Superior temporal gyrus (tissue), 1 donor: ENCODE results near the gene FREY1.

Source experiments
- DNase-seq: peaks from one replicate; pipeline ENCODE4 v3.0.0-alpha.2; 2016; ENCODE audit errors: extremely low spot score

The FREY1 gene

DNA sequence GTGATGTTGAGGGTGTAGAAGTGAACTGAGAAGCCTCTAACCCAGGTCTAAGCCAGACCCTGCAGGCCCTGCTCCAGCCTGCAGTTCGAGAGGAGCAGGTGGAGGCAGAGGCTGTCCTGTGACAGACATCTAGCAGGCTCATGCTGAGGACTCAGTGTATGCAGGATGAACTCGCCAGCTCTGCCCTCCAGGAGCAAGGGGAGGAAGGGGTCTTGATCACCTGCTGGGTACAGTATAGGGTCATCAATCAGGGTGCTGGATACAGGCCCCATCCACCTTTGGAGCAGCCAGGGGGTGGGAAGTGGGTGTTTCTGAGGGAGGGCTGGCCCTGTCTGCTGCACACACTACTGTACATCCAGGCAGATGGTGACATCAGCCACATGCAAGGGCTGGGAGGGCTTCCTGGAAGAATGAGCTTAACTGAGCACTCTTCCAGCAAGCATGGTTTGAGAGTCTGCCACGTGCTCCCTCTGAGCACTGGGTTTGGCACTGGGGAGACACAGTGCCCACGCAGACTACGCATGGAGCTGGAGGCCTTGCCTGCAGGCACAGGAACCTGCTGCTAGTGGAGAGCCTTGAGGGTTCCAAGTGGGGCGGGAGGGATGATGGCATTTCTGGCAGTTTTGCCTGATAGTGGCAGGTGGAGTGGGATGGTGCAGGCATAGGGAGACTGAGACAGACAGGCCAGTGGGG lies 12.4 kb downstream of the FREY1 start:
- peak; percentile 31 for DNase-seq

DNA sequence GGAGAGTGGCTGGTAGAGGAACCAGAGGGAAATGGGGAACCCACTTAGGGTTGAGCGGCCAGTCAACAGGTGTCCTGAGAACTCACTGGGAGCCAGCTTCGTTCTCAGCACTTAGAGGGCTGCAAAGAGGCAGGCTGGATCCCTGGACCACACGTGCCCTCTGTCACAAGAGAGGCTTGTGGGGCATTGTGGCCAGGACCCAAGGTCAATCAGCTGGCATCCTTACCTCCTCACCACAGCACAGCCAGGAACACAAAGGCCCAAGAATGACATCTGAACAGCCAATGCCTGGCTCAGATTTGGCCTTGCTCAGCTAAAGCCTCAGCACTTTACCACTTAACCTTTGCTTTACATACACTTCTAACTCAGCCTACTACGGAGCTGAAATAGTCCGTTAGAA lies 14.2 kb downstream of the FREY1 start:
- DNase-seq, result no peak

DNA sequence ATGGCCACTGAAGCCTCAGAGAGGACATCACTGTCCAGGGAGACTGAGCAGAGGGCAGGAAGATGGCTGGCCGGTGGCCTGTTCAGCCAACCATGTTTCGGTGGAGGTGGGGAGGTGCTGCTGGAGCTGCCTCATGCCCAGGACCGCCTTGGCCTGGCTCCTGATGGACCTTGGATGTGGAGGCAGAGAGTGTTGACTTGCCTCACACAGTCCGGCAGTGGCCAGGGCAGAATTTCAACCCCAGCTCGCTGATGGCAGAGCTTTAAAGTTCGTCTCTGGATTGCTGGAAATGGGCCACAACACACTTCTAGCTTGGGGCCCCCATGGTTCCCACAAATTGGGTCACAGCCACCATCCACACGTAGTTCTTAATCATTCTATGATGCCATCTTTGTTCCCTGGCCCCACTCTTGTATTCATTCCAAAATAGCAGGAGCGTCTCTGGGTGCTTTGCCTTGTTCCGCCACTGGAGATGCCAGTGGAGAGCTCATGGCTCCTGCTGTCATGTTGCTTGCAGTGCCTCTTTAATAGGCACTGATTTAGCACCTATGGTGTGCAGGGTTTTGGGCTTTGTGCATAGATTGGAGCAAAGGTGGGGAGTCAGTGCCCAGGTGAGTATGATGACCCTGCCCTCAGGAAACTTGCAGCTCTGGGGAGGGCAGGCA lies 16.1 kb downstream of the FREY1 start:
- no peak for DNase-seq

DNA sequence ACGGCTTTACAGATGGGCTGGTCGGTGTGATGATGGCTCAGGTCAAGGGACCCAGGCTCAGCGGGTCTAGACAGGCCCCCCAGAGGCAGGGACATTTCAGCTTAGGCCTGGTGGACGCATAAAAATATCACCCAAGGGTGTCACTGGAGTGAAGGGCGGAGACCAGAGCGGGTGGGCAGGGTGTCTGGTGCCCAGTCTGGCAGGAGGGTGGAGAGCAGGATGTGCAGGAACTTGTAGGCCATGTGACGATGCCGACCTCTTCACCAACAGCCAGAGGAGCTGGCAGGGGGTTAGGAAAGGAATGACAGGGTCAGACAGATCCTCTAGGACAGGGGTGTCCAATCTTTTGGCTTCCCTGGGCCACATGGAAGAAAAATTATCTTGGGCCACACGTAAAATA lies 17.1 kb downstream of the FREY1 start:
- no peak for DNase-seq

DNA sequence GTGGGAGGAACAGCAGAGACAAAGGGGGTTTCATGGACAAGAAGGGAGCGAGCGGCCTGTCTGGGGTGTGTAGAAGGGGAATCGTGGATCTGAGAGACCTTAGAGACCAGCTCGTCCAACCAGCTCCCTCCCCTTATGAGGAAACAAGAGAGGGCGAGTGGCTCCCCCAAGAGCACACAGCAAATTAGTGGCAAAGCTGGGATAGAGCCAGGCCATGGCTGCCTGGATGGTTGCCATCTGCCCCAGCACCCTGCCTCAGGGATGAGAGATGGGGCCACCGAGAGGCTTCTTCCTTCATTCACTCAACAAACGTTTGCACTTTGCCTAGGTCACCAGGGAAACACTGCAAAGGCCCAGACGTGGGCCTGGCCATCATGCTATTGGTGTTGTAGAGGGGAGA lies 17.5 kb downstream of the FREY1 start:
- no peak for DNase-seq

DNA sequence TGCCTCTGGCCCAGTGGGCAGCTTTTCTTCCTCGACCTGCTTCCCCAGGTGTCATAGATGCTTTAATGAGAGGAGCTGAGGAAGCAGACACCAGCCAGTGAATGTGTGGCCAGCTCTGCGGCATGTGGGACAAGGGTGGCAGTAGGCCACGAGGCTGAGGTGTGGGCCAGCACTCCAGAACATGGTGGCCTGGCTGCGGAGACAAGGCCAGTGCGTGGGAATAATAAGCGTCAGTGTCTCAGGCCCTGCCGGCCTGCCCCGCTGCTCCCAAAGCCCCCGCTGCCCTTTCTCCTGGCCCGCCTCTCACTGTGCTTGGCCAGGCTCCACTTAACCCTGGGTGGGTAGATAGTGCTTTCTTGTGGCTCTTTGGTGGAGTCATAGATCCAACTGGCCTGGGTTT lies 19.5 kb downstream of the FREY1 start:
- DNase-seq, result no peak

DNA sequence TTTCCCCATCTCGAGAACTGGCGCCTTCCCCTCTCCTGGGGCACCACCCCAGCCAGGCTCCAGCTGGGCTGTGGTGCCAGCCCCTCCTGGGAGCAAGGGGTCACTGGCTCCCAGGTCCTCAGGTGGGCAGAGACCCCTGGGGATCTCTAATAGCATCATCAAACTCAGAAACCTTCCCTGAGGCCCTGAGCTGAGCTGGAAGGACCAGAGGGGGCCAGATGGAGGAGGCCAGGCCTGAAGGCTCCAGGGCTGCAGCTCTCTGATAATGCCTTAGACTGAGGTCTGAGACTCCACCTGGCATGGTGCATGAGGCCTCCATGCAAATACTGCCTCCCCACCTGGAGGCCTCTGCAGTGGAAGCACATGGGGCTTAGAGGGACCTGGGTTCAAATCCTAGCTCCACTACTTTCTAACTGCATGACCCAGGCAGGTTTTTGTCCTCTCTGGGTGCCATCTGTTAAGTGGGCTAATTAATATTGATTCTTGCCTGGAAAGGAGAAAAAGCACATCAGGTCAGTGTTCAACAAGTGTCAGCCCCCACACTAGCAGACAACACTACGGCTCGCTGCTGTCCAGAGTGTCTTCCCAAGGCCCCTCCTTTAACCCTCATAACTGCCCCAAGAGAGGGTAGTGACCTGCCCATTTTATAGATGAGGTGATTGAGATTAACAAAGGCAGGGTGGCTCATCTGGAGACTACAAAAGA lies 20.1 kb downstream of the FREY1 start:
- no peak for DNase-seq

DNA sequence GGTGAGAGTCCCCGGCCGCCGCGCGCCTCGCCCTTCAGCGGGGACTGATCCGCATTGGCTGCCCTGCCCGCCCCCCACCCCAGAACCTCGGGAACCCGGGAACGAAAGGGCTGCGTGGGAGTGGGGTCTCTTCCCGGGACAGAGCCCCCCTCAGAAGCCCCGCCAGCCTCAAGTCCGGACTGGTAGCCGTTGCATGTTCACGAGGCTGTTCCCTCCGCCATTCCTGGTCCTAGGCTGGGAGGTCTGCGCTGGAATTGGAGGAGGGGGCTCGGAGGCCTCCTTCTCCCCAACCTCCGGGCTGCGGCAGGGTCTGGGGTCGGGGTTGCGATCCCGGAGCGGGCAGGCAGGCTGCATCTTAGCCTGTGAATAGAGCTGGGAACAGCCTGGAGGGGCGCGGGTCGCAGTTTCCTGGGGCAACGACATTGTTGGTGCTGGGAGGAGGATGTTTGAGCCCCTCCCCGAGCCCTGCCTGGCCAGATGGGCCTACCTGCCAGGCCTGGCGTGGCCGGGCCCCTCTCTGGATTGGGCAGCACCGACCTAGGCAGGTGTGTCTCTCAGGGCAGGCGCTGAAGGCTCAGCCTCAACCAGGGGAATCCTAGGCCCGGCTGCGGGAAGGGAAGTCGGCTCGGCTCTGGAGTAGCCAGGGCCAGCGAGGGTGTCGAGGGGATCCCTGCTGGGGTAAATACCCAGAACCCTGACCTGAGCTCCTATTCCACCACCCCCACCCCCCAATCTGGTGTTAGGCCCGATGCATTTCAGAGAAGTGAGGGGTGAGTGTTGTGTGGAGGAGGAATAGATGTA lies 20.9 kb downstream of the FREY1 start:
- DNase-seq, result no peak

DNA sequence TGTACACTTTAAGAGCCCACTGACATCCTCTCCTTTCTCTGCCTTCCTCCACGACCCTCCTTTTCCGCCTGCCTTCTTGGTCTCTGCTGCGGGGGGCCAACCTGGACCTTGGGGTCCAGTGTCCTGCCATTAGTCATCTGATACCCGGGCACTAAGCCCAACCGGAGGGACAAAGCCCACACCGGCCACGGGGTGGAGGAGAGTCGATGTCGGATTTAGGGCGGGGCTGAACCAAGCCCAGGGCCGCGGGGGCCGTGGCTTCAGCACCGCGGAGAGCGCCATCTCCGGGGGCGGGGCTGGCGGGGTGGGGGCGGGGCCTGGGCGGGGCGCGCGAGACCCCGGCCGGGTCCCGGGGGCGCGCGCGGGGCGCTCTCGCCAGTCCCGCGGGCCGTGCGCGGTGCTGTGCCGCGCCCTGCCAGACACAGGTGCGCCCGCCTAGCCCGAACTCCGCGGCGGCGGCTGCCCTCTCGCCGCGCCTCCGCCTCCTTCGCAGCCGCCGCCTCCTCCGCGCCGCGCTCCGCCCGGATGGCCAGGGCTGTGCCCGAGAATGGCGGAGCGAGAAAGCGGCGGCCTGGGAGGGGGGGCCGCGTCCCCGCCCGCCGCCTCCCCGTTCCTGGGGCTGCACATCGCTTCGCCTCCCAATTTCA lies 21.7 kb downstream of the FREY1 start, which contains the start of gene MAPK8IP1:
MAPK8IP1 (plus strand) TSS at position 378 of the 647 bp plus-strand sequence; CDS start at position 548, 170 bp downstream.
- DNase-seq, result no peak

DNA sequence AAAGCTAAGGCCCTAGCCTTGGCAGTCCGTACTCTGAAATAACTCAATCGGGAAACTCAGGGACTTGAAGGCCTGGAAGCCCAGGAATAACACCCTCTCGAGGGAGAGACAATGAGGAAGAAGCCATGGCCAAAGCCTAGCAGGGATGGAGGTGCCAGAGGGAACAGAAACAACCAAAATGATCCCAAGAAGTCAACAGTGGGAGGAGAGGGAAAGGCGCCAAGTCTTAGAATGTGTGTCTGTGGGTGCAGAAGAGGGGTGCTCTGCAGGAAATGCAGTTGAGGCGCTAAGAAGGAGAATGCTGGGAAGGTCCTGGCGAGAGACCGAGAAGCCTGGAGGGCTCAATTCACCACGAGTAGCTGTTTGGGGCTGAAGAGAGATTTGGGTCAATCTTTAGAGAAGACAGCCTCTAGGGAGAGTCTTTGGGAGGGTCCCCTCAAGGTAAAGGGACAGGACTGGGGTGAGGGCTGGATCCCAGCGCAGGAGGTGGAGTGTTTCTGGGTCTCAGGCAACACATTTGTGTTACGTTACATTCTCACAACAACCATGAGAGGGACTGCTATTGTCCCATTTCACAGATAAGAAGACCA lies 22.4 kb downstream of the FREY1 start:
- no peak for DNase-seq

DNA sequence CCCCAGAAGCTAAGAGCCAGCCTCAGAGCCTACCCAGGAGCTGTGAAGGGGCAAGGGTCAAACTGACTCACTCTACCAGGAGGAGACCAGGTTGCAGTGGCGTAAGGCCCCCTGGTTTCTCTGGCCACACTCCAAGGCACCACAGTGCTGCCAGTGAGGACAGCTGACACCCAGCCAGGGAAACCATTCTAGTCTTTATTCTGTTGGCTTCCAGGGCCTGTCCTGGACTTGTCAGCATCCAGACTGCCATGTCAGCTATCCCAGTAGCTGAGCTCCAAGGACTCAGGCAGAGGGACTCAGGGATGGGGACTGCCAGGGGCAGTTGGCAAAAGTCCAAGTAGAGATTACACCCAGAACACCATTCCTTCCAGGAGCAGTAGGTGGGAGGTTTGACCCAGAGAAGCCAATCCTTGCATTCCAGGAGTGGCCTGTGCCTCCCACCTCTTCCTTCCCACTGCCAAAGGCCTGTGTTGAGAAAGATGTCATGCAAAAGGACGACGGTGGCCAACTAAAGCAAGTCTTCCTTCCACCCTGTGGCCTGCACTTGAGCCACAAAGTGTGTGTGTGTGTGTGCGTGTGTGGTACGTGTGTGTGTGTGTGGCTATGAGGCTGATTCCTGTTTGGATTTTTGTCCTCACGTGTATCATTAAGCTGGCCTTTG lies 25.2 kb downstream of the FREY1 start:
- DNase-seq, result no peak

DNA sequence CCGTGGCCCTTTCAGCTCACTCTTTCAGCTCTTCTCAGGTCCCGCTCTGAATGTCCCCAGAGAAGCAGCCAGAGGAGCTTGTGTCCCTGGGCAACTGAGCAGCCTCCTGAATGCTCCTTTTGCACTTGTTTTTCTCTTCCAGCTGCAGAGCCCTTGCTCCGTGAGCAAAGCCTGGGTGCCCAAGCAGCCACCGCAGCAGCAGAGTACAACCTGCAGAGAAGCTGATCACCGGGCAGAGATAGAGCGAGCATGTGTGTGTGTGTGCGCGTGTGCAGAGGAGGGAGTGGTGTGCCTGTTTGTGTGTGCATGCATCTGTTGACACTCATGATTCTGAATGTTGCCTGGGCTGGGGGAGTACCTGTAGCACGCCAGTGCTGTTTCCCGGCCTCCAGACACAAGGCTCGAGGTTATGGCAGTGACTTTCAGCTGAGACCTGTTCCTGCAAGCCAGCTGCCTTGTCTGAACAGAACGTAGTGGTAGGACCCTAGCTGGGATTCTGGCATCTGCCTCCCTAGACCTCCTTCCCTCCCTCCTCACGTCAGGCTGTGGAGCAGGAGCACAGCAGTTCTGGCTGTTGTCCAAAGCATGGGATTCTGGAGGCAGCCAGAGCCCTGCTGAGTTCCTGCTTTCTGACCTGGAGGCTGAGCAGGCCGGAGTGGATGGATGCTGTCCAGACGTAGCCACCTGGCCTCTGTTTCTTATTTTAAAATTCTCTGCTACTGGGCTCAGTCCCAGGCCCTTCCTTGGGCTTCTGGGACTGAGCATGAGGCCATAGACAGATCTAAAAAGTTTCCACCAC lies 26.1 kb downstream of the FREY1 start:
- DNase-seq, result no peak

DNA sequence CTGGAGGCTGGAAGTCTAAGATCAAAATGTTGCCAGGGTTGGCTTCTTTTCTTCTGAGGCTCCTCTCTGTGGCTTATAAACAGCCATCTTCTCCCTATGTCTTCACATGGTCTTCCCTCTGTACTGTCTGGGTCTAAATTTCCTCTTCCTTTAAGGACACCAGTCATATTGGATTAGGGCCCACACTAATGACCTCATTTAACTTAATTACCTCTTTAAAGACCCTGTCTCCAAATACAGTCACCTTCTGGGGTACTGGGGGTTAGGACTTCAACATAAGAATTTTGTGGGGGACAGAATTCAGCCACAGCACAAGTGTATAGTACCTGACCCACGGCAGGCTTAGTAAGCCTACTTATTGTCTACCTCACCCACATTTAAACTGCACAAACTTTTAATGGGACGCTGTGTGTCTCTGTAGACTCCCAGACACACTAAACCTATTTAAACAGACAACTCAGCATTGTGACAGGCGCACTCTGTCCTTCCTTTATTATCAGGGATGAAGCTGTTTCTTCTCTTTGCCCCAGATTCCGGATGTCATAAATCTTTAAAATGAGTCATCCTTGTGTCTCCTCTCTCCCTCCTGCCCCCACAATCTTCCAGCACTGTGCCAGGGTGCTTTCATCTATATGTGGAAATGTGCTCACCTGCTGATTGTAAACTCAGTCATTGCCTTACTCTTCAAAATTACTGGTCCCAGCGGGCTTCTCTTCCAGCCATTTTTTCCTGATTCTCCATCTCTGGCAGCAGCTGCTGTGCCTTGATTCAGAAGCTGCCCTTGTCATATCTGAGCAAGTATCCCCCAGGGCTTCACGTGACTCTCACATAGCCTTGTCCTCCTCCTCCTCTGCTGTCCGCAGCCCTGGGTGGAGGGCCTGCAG lies 27.0 kb downstream of the FREY1 start:
- peak; percentile 65 for DNase-seq

DNA sequence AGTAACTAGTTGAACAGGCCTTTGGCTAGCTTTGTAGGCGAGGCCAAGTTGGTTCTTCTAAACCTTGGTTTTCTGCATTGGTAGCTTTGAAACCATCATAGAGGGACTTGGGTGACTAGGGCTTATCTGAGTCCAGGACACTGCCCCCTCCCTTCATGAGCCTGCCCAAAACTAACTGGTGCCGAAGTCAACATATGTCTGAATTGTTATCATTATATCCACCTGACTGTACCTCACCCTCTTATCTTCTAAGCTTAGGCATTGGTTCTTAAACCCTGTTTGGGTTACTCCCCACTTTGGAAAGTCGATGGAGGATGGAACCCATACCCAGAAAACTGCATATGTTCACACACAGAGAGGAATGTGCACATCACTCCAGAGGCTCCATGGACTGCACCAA lies 29.2 kb downstream of the FREY1 start:
- no peak for DNase-seq

DNA sequence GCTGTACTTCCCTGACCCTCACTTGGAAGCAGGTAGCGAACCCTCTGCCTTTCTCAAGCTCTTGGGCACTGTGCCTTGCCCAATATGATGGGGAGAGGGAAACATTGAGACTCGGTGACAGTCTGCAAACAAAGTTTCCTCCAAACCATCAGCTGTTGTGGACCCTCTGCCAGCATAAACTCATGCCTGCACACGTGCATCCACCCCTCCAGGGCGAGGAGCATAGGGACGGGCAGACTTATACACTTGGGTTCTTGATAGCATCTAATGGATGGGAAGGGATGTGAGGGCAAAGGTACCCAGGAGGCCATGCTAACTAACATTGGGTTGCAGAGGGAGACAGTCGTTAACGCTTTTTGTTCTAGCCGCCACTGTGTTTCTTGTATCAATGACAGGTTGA lies 29.9 kb downstream of the FREY1 start:
- no peak for DNase-seq

DNA sequence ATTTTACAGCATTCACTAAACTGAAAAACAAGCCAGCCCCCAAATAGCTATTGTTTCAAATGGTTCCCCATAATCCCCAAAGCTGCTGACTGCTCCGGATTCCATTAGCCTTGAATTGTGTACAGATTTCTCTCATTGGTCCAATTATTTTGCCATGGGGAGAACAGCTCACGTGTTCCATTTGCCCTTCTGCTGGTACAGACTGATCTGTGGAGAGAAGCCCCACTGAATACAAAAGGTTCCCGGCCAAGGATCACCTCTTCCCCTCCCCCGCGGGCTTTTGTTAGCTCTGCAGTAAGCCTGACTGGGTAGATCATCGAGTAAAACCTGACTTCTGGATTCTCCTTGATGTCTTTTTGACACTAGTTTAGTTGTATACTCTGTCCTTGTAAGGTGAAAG lies 30.7 kb downstream of the FREY1 start:
- DNase-seq, result no peak

DNA sequence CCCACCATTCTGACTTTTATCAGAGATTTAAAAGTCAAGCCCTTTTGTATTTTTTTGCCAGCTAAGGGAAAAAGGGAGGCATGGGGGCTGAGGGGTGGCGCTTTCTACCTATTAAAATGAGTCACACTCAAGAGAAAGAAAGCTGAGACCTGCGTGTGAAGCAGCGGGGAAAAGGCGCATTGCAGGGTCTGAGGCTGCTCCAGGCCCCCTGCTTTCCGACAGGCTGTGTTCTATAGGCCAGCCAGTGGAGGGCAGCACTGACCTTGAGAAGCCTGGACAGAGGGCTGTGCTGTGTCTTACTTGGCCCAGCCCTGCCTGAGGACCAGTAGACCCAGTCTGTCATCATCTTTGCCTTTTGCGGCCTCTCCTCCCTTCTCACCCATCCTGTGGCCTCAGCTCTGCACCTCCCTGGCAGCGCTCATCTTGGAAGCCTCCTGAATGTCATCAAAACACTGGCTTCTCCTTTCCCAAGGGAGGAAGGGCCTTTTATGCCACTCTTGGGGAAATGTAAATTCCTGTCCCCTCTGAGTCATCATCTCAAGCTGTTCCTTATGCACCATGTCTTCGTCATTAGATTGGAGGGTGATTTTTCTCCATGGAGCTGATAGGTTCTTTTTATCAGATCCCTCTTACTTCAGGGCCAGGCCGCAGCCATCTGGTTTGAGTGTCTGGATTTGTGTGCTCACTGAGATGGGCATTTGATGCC lies 34.3 kb downstream of the FREY1 start:
- DNase-seq, result peak; percentile 86

DNA sequence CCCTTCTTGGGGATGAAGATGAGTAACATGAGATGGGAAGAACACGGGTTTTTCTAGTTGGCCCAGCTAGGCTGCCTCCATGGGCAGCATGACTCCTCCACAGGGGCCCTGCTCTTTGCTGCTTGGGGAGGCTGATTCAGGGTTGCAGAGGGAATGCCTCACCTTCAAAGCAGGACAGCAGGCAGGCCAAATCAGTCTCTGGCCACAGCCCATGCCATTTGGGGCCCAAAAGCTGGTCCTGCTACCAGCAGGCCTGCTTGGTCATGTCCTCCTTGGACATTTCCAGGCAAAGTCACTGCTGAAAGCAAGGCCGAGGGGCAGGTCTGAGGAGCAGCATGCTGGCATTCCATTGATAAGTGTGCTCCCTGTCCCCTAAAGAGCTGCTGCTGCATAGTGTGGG lies 35.4 kb downstream of the FREY1 start:
- DNase-seq, result no peak
